Measurements from ENCODE around the gene HSD17B11.
"Not testable (repeated sequence)": the region's sequence is repeated elsewhere in the genome, so short reads cannot be mapped to it uniquely, and the experiment has no call there.

- TF ChIP-seq, protein P1, sequence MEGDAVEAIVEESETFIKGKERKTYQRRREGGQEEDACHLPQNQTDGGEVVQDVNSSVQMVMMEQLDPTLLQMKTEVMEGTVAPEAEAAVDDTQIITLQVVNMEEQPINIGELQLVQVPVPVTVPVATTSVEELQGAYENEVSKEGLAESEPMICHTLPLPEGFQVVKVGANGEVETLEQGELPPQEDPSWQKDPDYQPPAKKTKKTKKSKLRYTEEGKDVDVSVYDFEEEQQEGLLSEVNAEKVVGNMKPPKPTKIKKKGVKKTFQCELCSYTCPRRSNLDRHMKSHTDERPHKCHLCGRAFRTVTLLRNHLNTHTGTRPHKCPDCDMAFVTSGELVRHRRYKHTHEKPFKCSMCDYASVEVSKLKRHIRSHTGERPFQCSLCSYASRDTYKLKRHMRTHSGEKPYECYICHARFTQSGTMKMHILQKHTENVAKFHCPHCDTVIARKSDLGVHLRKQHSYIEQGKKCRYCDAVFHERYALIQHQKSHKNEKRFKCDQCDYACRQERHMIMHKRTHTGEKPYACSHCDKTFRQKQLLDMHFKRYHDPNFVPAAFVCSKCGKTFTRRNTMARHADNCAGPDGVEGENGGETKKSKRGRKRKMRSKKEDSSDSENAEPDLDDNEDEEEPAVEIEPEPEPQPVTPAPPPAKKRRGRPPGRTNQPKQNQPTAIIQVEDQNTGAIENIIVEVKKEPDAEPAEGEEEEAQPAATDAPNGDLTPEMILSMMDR (IDR thresholded peaks at IDR 0.05; ENCODE audit: low read length) = not testable (repeated sequence)
- not testable (repeated sequence) for TF ChIP-seq EZH2 (IDR thresholded peaks at IDR 0.05; ENCODE audit: borderline replicate concordance, low read length)
Measured at GRCh38 chr4:87294911-87295310, 96.1 kb downstream of the HSD17B11 start.
